Endothelial cell of umbilical vein (primary cell): ENCODE results near the gene NID2. TPM values are rescaled to one million over a fixed set of nuclear protein-coding genes. Genes with fewer than 3 reads are reported as not detected.

ENCODE experiments used
- BruUV-seq: library from RNA; stranded (reverse); fragments of 400-500 nt; replicated peaks from 2 replicates; lab custom pipeline; 2021; lab: Mats Ljungman, UMichigan
- CTCF ChIA-PET: fragments of 300-600, 350-600 bp; sonication (Branson Sonifier 250); formaldehyde crosslinking; loops from one replicate; lab custom pipeline; 2021; ENCODE audit warnings: antibody characterized with exemption, inconsistent platforms; lab: Charles Lee
- POLR2A ChIA-PET: fragments of 300-600, 350-600 bp; sonication (Branson Sonifier 250); formaldehyde crosslinking; loops from one replicate; lab custom pipeline; 2021; ENCODE audit warnings: antibody characterized with exemption, inconsistent platforms; lab: Charles Lee
- DNase-seq: peaks from one replicate; pipeline ENCODE4 v3.0.0-alpha.2; 2011; ENCODE audit warnings: low read depth, low spot score
- FAIRE-seq: peaks from 2 replicates; lab custom pipeline; 2011; peaks lifted over from hg19 to GRCh38; lab: Jason Lieb, UNC
- H2AFZ ChIP-seq: 2 replicates; pipeline ENCODE4 v1.6.0; 2012; ENCODE audit warnings: low read depth, low read length, control low read depth, inconsistent platforms
- H3K27ac ChIP-seq: 2 replicates; pipeline ENCODE4 v1.5.1; 2011; ENCODE audit warnings: low read depth, mild to moderate bottlenecking, control low read depth, low read length, moderate library complexity; ENCODE audit not compliant: insufficient read depth
- H3K27me3 ChIP-seq, 2 experiments: 2 replicates each; pipeline versions ENCODE4 v1.6.0 to v1.6.1; 2011; ENCODE audit warnings: low read length in 2 of 2, mixed read lengths in 1 of 2; ENCODE audit not compliant: control insufficient read depth in 2 of 2, insufficient read depth in 2 of 2
- H3K36me3 ChIP-seq, 2 experiments: 2 replicates in 1 of 2; 3 replicates in 1 of 2; pipeline ENCODE4 v1.5.1; 2011; ENCODE audit warnings: low read length in 2 of 2, mild to moderate bottlenecking in 1 of 2, moderate library complexity in 1 of 2; ENCODE audit not compliant: control insufficient read depth in 2 of 2, insufficient read depth in 2 of 2; ENCODE audit errors: extremely low read depth in 1 of 2
- H3K4me1 ChIP-seq: 3 replicates; pipeline ENCODE4 v1.5.1; 2011; ENCODE audit warnings: mild to moderate bottlenecking, low read length; ENCODE audit not compliant: control insufficient read depth, insufficient read depth; ENCODE audit errors: extremely low read depth
- H3K4me2 ChIP-seq: 2 replicates; pipeline ENCODE4 v1.6.1; 2011; ENCODE audit warnings: low read length, control low read depth, mixed read lengths; ENCODE audit not compliant: insufficient read depth
- H3K4me3 ChIP-seq, 3 experiments: fragments of 200-600 bp in 1 of 3; sonication (generic), shearing (Covaris generic) in 1 of 3; replicated peaks in 1 of 3; 2 replicates each; pipeline ENCODE4 v1.5.1; 2011 to 2016; ENCODE audit warnings: control low read depth in 3 of 3, low read length in 3 of 3, mild to moderate bottlenecking in 2 of 3, inconsistent platforms in 1 of 3, low read depth in 1 of 3, moderate library complexity in 1 of 3; ENCODE audit not compliant: insufficient read depth in 1 of 3
- H3K79me2 ChIP-seq: 2 replicates; pipeline ENCODE4 v1.6.0; 2012; ENCODE audit warnings: low read length, inconsistent platforms; ENCODE audit not compliant: control insufficient read depth, insufficient read depth
- H3K9ac ChIP-seq: replicated peaks from 2 replicates; pipeline ENCODE3; 2011; ENCODE audit warnings: low read length, control low read depth; ENCODE audit not compliant: insufficient read depth; ENCODE audit errors: extremely low read depth
- H3K9me1 ChIP-seq: replicated peaks from 3 replicates; pipeline ENCODE4 v1.6.0; 2011; ENCODE audit warnings: mild to moderate bottlenecking, low read length; ENCODE audit not compliant: control insufficient read depth, insufficient read depth; ENCODE audit errors: extremely low read depth
- H3K9me3 ChIP-seq: replicated peaks from 2 replicates; pipeline ENCODE4 v1.5.1; 2012; ENCODE audit warnings: low read length, inconsistent platforms; ENCODE audit not compliant: control insufficient read depth, insufficient read depth
- H4K20me1 ChIP-seq: replicated peaks from 2 replicates; pipeline ENCODE3; 2011; ENCODE audit warnings: mild to moderate bottlenecking, low read length; ENCODE audit not compliant: control insufficient read depth, insufficient read depth; ENCODE audit errors: extremely low read depth
- EZH2 ChIP-seq: IDR thresholded peaks from 2 replicates; pipeline ENCODE4 v1.6.1; 2012; ENCODE audit warnings: borderline replicate concordance, low read depth, mild to moderate bottlenecking, moderate library complexity, low read length, inconsistent platforms; ENCODE audit not compliant: severe bottlenecking
- FOS ChIP-seq: IDR thresholded peaks from 2 replicates; pipeline ENCODE4 v1.6.1; 2011; ENCODE audit warnings: mild to moderate bottlenecking, low read length, moderate library complexity, borderline replicate concordance; ENCODE audit not compliant: insufficient read depth
- GATA2 ChIP-seq: IDR thresholded peaks from 2 replicates; pipeline ENCODE4 v1.7.0; 2011; ENCODE audit warnings: low read depth, mild to moderate bottlenecking, moderate library complexity, mixed read lengths, low read length; ENCODE audit not compliant: insufficient read length, insufficient read depth
- MYC ChIP-seq: IDR thresholded peaks from one replicate; pipeline ENCODE4 v1.6.1; 2011; ENCODE audit warnings: mild to moderate bottlenecking, low read depth, low read length
- POLR2A ChIP-seq: IDR thresholded peaks from 2 replicates; pipeline ENCODE4 v1.6.1; 2012; ENCODE audit warnings: low read depth, mild to moderate bottlenecking, control low read depth, low read length
- POLR2AphosphoS5 ChIP-seq: IDR thresholded peaks from 2 replicates; pipeline ENCODE4 v1.6.1; 2012; ENCODE audit warnings: low read depth, mild to moderate bottlenecking, control low read depth, low read length, moderate library complexity; ENCODE audit not compliant: insufficient read depth
- dilution Hi-C: fragments of 300-500 bp; cut with MboI; formaldehyde crosslinking; loops from one replicate; pipeline ENCODE4 v1.15.0; 2019; ENCODE audit warnings: low sequenced_read_pairs; ENCODE audit not compliant: extremely low pct_ligation_motif_present
- intact Hi-C: fragments of 100-400 bp; cut with micrococcal nuclease; formaldehyde crosslinking; loops from one replicate; pipeline ENCODE4 v1.10.0; 2022
- polyA plus RNA-seq, 4 experiments: library from polyadenylated mRNA; depleted of rRNA in 3 of 4; stranded (reverse) in 3 of 4; unstranded in 1 of 4; fragments of >200 nt; gene quantifications; 2 replicates each; pipeline versions ENCODE4 v1.2.1 to v1.2.3, GENCODE V29; 2011 to 2012; ENCODE audit warnings: missing spikeins in 1 of 4
- total RNA-seq: library from RNA; stranded (reverse); gene quantifications from 2 replicates; pipeline ENCODE4 v1.2.3, GENCODE V29; 2021
- TF ChIP-seq, protein P1 (sequence below): IDR thresholded peaks from 2 replicates; pipeline ENCODE4 v1.6.1; 2011; ENCODE audit not compliant: insufficient read depth, insufficient read length
- TF ChIP-seq, protein P2 (sequence below), 2 donors: IDR thresholded peaks; 1 replicate in 1 of 2; 2 replicates in 1 of 2; pipeline ENCODE4 v1.5.1; 2011; ENCODE audit warnings: low read length in 2 of 2, mild to moderate bottlenecking in 2 of 2, moderate library complexity in 2 of 2, control low read depth in 1 of 2, inconsistent platforms in 1 of 2, low read depth in 1 of 2; ENCODE audit not compliant: insufficient read depth in 1 of 2; ENCODE audit errors: extremely low read depth in 1 of 2

The NID2 gene
- total and polyA plus RNA-seq, 2 donors (not counting 3 experiments of a cell fraction or from before 2014, with no cell fraction given), result 22.5 to 56.7 TPM

DNA sequence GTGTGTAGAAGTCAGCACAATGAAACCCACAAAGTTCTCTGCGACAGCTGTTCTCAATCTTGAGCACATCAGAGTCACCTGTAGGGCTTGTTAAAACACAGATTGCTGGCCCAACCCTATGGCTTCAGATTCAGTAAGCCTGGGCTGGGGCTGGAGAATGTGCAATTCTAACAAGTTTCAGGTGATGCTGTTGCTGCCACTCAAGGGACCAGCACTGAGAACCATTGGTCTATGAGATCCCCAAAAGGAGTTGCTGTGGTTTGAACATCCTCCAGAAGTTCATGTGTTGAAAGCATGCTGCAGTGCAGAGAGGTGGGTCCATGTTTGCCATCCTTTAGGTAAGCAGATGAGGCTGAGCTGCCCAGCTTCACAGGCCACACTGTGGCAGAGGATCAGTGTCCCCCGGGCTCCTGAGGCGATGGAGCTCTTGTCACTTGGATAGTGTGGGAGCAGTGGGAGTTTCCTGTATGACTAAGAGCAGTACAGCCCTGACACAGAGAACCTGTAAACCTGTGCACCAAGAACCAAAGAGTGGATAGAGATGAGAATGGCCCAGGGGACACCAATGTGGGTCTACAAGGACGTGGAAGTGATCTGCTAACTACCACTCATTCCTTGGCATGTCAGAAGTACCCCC lies 87.5 kb downstream of the NID2 start:
- H3K9me3 ChIP-seq, result no peaks in the 10 kb centered on the region
- TF ChIP-seq POLR2A (no peak), GATA2 (no peak), POLR2AphosphoS5 (no peak), FOS (no peak), EZH2 (no peak), MYC (no peak)
- TF ChIP-seq, protein P1, sequence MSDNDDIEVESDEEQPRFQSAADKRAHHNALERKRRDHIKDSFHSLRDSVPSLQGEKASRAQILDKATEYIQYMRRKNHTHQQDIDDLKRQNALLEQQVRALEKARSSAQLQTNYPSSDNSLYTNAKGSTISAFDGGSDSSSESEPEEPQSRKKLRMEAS, result no peak
- TF ChIP-seq, protein P2, sequence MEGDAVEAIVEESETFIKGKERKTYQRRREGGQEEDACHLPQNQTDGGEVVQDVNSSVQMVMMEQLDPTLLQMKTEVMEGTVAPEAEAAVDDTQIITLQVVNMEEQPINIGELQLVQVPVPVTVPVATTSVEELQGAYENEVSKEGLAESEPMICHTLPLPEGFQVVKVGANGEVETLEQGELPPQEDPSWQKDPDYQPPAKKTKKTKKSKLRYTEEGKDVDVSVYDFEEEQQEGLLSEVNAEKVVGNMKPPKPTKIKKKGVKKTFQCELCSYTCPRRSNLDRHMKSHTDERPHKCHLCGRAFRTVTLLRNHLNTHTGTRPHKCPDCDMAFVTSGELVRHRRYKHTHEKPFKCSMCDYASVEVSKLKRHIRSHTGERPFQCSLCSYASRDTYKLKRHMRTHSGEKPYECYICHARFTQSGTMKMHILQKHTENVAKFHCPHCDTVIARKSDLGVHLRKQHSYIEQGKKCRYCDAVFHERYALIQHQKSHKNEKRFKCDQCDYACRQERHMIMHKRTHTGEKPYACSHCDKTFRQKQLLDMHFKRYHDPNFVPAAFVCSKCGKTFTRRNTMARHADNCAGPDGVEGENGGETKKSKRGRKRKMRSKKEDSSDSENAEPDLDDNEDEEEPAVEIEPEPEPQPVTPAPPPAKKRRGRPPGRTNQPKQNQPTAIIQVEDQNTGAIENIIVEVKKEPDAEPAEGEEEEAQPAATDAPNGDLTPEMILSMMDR (IDR thresholded peaks at IDR 0.05; ENCODE audit: extremely low read depth in 1 of 2, insufficient read depth in 1 of 2, low read depth in 1 of 2, low read length in 2 of 2), result no peak
- POLR2A ChIA-PET, result no interaction called here
- no peak overlapping the region for H3K4me3 ChIP-seq
- H3K27me3 ChIP-seq, result peaks cover 21 to 40% of the 10 kb centered on the region in 2 experiments
- H3K36me3 ChIP-seq, result no peaks in the 10 kb centered on the region
- CTCF ChIA-PET, result interaction anchor here (1.0 to 1.5 kb wide), 5 partner anchors 9 to 202 kb away, joined by 3 to 8 read pairs (median 5); no protein-coding TSS in a partner anchor
- no peaks in the 10 kb centered on the region for H3K79me2 ChIP-seq
- intact Hi-C loops, result loop anchor here (10.0 kb wide), 1 partner anchor 327 kb away; the partner anchor contains the start of gene FRMD6
- H3K9ac ChIP-seq, result no peak overlapping the region
- H3K9me1 ChIP-seq, result no peaks in the 10 kb centered on the region
- no TSS peak for BruUV-seq
- H3K27ac ChIP-seq, result no peak overlapping the region
- H4K20me1 ChIP-seq, result no peaks in the 10 kb centered on the region
- FAIRE-seq (no peak), DNase-seq (no peak)
- no peak overlapping the region for H2AFZ ChIP-seq
- H3K4me2 ChIP-seq, result no peak overlapping the region
- dilution Hi-C loops, result no loop called here
- H3K4me1 ChIP-seq, result no peaks in the 10 kb centered on the region
